Spinal cord (tissue), 10 donors: ENCODE results near the gene KSR2. TPM values are rescaled to one million over a fixed set of nuclear protein-coding genes. Genes with fewer than 3 reads are reported as not detected.
"Not testable (repeated sequence)": the region's sequence is repeated elsewhere in the genome, so short reads cannot be mapped to it uniquely, and the experiment has no call there.

Experiments
- DNase-seq, 6 donors: peaks; one replicate each; pipeline versions ENCODE4 v3.0.0 to v3.0.0-alpha.2; 2013 to 2015; ENCODE audit warnings: low spot score in 6 of 6, low read depth in 4 of 6
- H3K27ac ChIP-seq: one replicate; pipeline ENCODE4 v1.5.1; 2013; ENCODE audit warnings: low read depth, low read length, control low read depth
- H3K27me3 ChIP-seq: one replicate; pipeline ENCODE4 v1.6.1; 2013; ENCODE audit warnings: low read length; ENCODE audit not compliant: control insufficient read depth, insufficient read depth
- H3K36me3 ChIP-seq: one replicate; pipeline ENCODE4 v1.6.1; 2013; ENCODE audit warnings: low read length; ENCODE audit not compliant: control insufficient read depth, insufficient read depth
- H3K4me1 ChIP-seq: one replicate; pipeline ENCODE4 v1.6.1; 2013; ENCODE audit warnings: low read length; ENCODE audit not compliant: control insufficient read depth, insufficient read depth
- H3K4me3 ChIP-seq: one replicate; pipeline ENCODE4 v1.5.1; 2013; ENCODE audit warnings: low read depth, low read length, control low read depth
- H3K9me3 ChIP-seq: one replicate; pipeline ENCODE4 v1.6.1; 2013; ENCODE audit warnings: low read length; ENCODE audit not compliant: control insufficient read depth, insufficient read depth
- WGBS: methylation state at CpG from one replicate; pipeline ENCODE4 v1.1.5; 2013; ENCODE audit warnings: missing lambda C conversion rate; ENCODE audit not compliant: insufficient coverage; 5-methylcytosine and 5-hydroxymethylcytosine counted together
- polyA plus RNA-seq, 2 donors: library from polyadenylated mRNA; unstranded; fragments of 120-200 nt; gene quantifications; one replicate each; pipeline ENCODE4 v1.2.1, GENCODE V29; 2013; ENCODE audit not compliant: insufficient read length in 2 of 2
- total RNA-seq, 2 donors: library from RNA; depleted of rRNA in 1 of 2; stranded (reverse); fragments of 120-200 nt in 1 of 2; fragments of >200 nt in 1 of 2; gene quantifications; one replicate each; pipeline versions ENCODE4 v1.2.3 to v1.2.4, GENCODE V29; 2013 to 2014
- donor health status: healthy.

Gene KSR2
- total and polyA plus RNA-seq, 4 donors, result 2.5 to 10.0 (median 5.6) TPM

GRCh38 chr12:117884161-117884560 lies 84.6 kb downstream of the KSR2 start:
- H3K36me3 ChIP-seq, result no peaks in the 10 kb centered on the region
- peak in 1 of 6 donors; percentile 6 for DNase-seq
- H3K9me3 ChIP-seq, result no peaks in the 10 kb centered on the region
- WGBS, result 80% methylated on average over 1 of the region's 3 CpGs
- no peak overlapping the region for H3K27ac ChIP-seq
- no peaks in the 10 kb centered on the region for H3K27me3 ChIP-seq
- no peak overlapping the region for H3K4me3 ChIP-seq
- no peaks in the 10 kb centered on the region for H3K4me1 ChIP-seq

DNA sequence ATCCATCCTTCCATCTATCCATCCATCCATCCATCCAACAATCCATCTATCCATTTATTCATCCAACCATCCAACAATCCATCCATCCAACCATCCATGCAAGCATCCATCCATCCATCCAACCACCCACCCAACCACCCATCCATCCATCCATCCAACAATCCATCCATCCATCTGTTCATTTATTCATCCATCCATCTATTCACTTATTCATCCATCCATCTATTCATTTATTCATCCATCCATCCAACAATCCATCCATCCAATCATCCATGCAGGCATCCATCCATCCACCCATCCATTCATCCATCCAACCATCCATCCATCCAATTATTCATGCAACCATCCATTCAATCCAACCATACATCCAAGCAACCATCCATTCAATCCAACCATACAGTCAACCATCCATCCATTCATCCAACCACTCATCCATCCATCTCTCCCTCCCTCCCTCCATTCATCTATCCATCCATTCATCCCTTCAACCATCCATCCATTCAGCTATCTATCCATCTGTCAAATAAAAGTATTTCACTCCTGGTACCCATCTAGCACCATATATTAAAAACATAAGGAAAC lies 86.1 kb downstream of the KSR2 start:
- Histone ChIP-seq H3K9me3 (no peaks in the 10 kb centered on the region), H3K27me3 (no peaks in the 10 kb centered on the region), H3K27ac (no peak overlapping the region), H3K4me1 (no peaks in the 10 kb centered on the region), H3K36me3 (no peaks in the 10 kb centered on the region), H3K4me3 (no peak overlapping the region)
- DNase-seq, result no peak

DNA sequence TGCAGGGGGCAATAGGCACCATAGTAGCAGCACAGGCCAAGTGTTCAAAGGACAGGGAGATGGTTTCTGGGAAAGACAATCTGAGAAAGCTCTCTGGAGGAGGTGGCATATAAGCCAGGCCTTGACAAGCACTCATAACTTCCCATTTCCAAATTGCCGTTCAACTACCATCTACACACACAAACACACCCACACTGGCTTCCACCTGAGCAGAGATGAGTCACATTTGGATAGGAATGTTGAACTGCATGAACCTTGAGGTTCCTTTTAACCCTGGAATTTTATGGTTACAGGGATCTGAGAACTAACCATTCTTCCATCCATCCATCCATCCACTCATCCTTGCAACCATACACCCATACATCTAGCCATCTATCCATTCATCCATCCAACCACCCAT lies 86.6 kb downstream of the KSR2 start:
- WGBS, result no CpG with 5 or more reads among the region's 1 CpG
- no peaks in the 10 kb centered on the region for H3K9me3 ChIP-seq

DNA sequence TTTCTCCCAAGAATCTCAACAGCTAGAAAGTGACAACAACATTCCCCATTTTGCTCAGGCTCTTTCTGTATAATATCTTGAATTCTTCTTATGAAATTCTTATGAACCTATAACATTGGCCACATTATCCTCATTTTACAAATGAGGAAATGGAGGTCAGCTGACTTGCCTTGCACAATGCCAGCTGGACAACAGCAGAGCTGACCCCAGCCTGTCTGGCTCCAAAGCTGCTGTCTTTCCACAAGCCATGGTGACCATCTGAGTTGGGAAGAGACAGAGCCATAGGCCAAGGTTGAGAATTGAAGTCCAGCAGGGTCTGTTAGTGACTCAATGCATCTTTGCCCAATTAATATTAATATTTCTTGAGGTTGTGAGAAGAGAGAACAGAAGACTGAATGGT lies 87.3 kb downstream of the KSR2 start:
- H3K27ac ChIP-seq, result no peak overlapping the region

More for the DNA sequence above, 86.6 kb downstream of the KSR2 start:
- Histone ChIP-seq H3K4me3 (no peak overlapping the region), H3K4me1 (no peaks in the 10 kb centered on the region), H3K36me3 (no peaks in the 10 kb centered on the region), H3K27me3 (no peaks in the 10 kb centered on the region), H3K27ac (no peak overlapping the region)
- DNase-seq, result no peak

DNA sequence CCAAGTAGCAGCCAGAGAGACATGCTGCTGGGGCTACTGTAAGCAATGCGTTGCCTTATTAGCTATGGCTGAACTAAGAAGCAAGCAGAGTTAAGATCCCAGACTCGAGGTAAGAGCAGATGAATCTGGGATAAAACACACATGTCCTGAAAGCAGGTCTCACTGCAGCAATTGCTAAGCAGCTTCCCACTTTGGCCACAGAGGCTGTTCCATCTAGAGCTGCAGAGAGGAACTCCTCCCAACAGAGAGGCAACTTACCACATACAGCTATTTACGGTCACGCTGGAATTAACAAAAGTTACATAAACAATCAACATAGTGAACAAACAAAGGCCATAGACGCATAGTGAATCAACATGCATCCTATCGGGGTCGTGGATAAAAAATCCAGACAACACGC lies 90.2 kb downstream of the KSR2 start:
- H3K27me3 ChIP-seq, result no peaks in the 10 kb centered on the region
- no peak overlapping the region for H3K4me3 ChIP-seq
- no peaks in the 10 kb centered on the region for H3K36me3 ChIP-seq
- 24% methylated on average over 6 of the region's 8 CpGs for WGBS
- no peak for DNase-seq
- H3K27ac ChIP-seq, result no peak overlapping the region
- no peaks in the 10 kb centered on the region for H3K9me3 ChIP-seq
- peaks cover 17% of the 10 kb centered on the region for H3K4me1 ChIP-seq

More for the DNA sequence above, 87.3 kb downstream of the KSR2 start:
- Histone ChIP-seq H3K9me3 (no peaks in the 10 kb centered on the region), H3K4me3 (no peak overlapping the region), H3K36me3 (no peaks in the 10 kb centered on the region), H3K27me3 (no peaks in the 10 kb centered on the region), H3K4me1 (no peaks in the 10 kb centered on the region)
- DNase-seq, result no peak

GRCh38 chr12:117876436-117876816 lies 92.4 kb downstream of the KSR2 start:
- Histone ChIP-seq H3K4me3 (no peak overlapping the region), H3K4me1 (peaks cover 26% of the 10 kb centered on the region), H3K27ac (no peak overlapping the region)

DNA sequence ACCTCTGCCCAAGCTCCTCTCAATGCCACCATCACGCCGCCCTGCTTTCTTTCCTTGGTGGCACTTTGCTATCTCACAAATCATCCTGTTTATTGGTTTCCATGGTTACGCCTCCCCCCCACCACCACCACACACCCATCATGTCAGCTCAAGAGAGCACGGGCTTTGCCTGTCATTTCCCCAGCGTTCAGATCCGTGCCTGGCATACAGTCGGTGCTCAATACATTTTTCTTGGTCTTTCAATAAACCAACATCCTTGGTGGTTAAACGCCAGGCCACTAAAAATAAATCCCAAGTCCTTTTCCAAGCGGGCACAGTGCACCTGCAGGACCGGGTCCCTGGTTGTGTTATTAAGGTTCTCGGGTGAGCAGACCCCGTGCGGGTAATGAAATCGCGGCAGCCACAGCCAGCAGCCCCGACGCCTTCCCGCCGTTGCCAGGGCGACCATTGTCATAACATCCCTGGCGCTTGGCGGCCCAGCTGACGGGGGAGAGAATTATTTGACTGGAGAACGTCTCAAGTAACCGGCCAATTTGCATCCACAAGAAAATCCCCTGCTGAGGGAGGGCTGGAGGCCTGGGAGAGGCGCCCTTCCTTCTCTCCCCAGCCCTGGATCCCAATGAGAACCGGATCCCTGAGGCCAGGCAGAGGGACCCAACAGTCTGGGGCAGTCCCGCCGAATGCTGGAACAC lies 92.9 kb downstream of the KSR2 start:
- no peaks in the 10 kb centered on the region for H3K36me3 ChIP-seq
- H3K27me3 ChIP-seq, result no peaks in the 10 kb centered on the region
- no peak overlapping the region for H3K4me3 ChIP-seq
- peaks cover 26% of the 10 kb centered on the region for H3K4me1 ChIP-seq
- no peak overlapping the region for H3K27ac ChIP-seq
- WGBS, result 1% methylated on average over 23 of the region's 29 CpGs
- peak in 5 of 6 donors; percentile 46 to 95 (median 76) for DNase-seq
- H3K9me3 ChIP-seq, result no peaks in the 10 kb centered on the region

More at GRCh38 chr12:117876436-117876816, 92.4 kb downstream of the KSR2 start:
- no peak for DNase-seq
- Histone ChIP-seq H3K36me3 (no peaks in the 10 kb centered on the region), H3K9me3 (no peaks in the 10 kb centered on the region), H3K27me3 (no peaks in the 10 kb centered on the region)
- WGBS, result no CpG with 5 or more reads among the region's 3 CpGs

DNA sequence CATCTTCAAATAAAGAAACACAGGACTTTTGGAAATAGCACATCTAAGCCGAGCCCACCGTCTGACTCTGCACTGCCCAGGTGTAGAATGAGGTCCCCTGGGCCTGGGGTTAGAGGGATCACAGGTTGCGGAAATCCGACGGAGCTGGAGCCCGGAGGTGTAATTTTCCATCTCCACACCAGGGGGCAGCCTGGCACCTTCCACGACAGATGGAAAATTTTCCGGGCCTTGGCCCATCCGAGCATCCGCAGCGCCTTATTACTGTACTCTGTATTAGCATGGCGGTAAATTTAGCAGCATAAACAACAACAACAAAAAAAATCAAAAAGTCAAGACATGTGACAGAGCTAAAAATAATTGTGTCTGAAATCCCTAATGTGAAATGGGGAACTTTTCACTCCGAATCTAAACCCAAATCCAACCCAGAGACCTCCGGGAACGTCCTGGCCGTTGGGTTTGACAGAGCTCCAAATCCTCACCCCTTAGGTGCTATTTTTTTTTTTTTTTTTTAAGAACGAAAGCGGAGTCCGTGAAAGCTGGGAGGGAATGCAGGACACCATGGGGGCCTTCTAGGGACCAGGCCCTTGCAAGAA lies 93.9 kb downstream of the KSR2 start:
- H3K27ac ChIP-seq, result no peak overlapping the region
- H3K9me3 ChIP-seq, result no peaks in the 10 kb centered on the region
- peaks cover 26% of the 10 kb centered on the region for H3K4me1 ChIP-seq
- WGBS, result 21% methylated on average over 5 of the region's 19 CpGs
- DNase-seq, result peak; percentile 58 to 94 (median 62)
- H3K36me3 ChIP-seq, result no peaks in the 10 kb centered on the region
- no peaks in the 10 kb centered on the region for H3K27me3 ChIP-seq
- H3K4me3 ChIP-seq, result no peak overlapping the region

DNA sequence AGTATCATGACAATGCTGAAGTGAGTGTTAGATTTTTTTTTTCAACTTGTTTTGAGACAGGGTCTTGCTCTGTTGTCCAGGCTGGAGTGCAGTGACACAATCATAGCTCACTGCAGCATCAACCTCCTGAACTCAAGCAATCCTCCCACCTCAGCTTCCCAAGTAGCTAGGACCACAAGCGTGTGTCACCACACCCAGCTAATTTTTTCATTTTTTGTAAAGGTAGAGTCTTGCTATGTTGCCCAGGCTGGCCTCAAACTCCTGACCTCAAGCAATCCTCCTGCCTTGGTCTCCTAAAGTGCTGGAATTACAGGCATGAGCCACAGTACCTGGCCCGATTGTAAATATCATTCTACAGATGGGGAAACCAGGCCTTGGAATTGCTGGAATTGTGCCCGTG lies 94.6 kb downstream of the KSR2 start:
- WGBS, result 94% methylated on average over 2 of the region's 3 CpGs
- DNase-seq, H3K36me3 ChIP-seq, H3K4me3 ChIP-seq, H3K27ac ChIP-seq, H3K9me3 ChIP-seq, H3K27me3 ChIP-seq: not testable (repeated sequence)
- peaks cover 26% of the 10 kb centered on the region for H3K4me1 ChIP-seq
